ENCODE data around the gene RNF130.

- TF ChIP-seq CTCF (conservative IDR thresholded peaks at IDR 0.05 in 1 of 2, IDR thresholded peaks at IDR 0.05 in 1 of 2; ENCODE audit: extremely low read depth in 1 of 2, insufficient read depth in 1 of 2, low read depth in 1 of 2, low read length in 2 of 2) (no peak), EZH2 (IDR thresholded peaks at IDR 0.05; ENCODE audit: borderline replicate concordance, low read length) (no peak)
Measured at GRCh38 chr5:180116077-180116999, 44.8 kb upstream of the RNF130 start.

All from mammary epithelial cell (primary cell).